Neural cell (in vitro differentiated cells): ENCODE measurements around the gene C10orf105. TPM values are rescaled to one million over a fixed set of nuclear protein-coding genes. Genes with fewer than 3 reads are reported as not detected.

ENCODE experiments used
- H2AFZ ChIP-seq: fragments of 200-600, 300-800 bp; sonication (generic), shearing (Covaris generic); 2 replicates; pipeline ENCODE4 v1.6.0; 2014; ENCODE audit warnings: low read depth, mild to moderate bottlenecking, antibody characterized with exemption, low read length, moderate library complexity
- H3F3A ChIP-seq: fragments of 200-600 bp; shearing (Covaris generic); 2 replicates; pipeline ENCODE4 v1.6.1; 2016; ENCODE audit warnings: mild to moderate bottlenecking, moderate library complexity, mixed read lengths, antibody characterized with exemption, low read length; ENCODE audit not compliant: insufficient read depth, poor library complexity, severe bottlenecking
- H3K27ac ChIP-seq: fragments of 200-600, 300-800 bp; sonication (generic), shearing (Covaris generic); 2 replicates; pipeline ENCODE4 v1.5.1; 2014; ENCODE audit warnings: mild to moderate bottlenecking, low read length, moderate library complexity
- H3K27me3 ChIP-seq: fragments of 300-800, 200-600 bp; sonication (generic), shearing (Covaris generic); 2 replicates; pipeline ENCODE4 v1.6.0; 2014; ENCODE audit warnings: mild to moderate bottlenecking, low read depth, low read length, moderate library complexity; ENCODE audit not compliant: insufficient read depth
- H3K36me3 ChIP-seq: fragments of 300-800, 200-600 bp; sonication (generic), shearing (Covaris generic); 2 replicates; pipeline ENCODE4 v1.5.1; 2014; ENCODE audit warnings: mild to moderate bottlenecking, antibody characterized with exemption, low read length, moderate library complexity; ENCODE audit not compliant: insufficient read depth
- H3K4me2 ChIP-seq: fragments of 300-800, 200-600 bp; sonication (generic), shearing (Covaris generic); 2 replicates; pipeline ENCODE4 v1.6.0; 2014; ENCODE audit warnings: mild to moderate bottlenecking, low read length
- H3K4me3 ChIP-seq: fragments of 300-800, 200-600 bp; sonication (generic), shearing (Covaris generic); 2 replicates; pipeline ENCODE4 v1.5.1; 2014; ENCODE audit warnings: mild to moderate bottlenecking, low read length, moderate library complexity
- H3K79me2 ChIP-seq: fragments of 200-600 bp; shearing (Covaris generic); replicated peaks from 2 replicates; pipeline ENCODE4 v1.6.0; 2014; ENCODE audit warnings: mild to moderate bottlenecking, low read length, moderate library complexity; ENCODE audit not compliant: insufficient read depth
- H3K9ac ChIP-seq: fragments of 300-800, 200-600 bp; sonication (generic), shearing (Covaris generic); 2 replicates; pipeline ENCODE4 v1.6.1; 2016; ENCODE audit warnings: mild to moderate bottlenecking, low read length, mixed read lengths
- H3K9me2 ChIP-seq: fragments of 200-600 bp; shearing (Covaris generic); 2 replicates; pipeline ENCODE4 v1.6.1; 2016; ENCODE audit warnings: mild to moderate bottlenecking, low read length, mixed read lengths; ENCODE audit not compliant: insufficient read depth
- H3K9me3 ChIP-seq: fragments of 200-600, 300-800 bp; sonication (generic), shearing (Covaris generic); 2 replicates; pipeline ENCODE4 v1.6.1; 2016; ENCODE audit warnings: mild to moderate bottlenecking, mixed run types, low read length, moderate library complexity, mixed read lengths
- H4K20me1 ChIP-seq: fragments of 200-600 bp; shearing (Covaris generic); 2 replicates; pipeline ENCODE4 v1.6.1; 2016; ENCODE audit warnings: mild to moderate bottlenecking, mixed run types; ENCODE audit not compliant: insufficient read depth
- EP300 ChIP-seq: fragments of 450-650 bp; conservative IDR thresholded peaks from 2 replicates; pipeline ENCODE4 v1.6.1; 2014; ENCODE audit warnings: antibody characterized with exemption, mild to moderate bottlenecking, moderate library complexity; ENCODE audit not compliant: poor library complexity, severe bottlenecking
- EZH2 ChIP-seq: fragments of 200-600, 300-800 bp; shearing (Covaris generic), sonication (generic); IDR thresholded peaks from 2 replicates; pipeline ENCODE4 v1.6.1; 2014; ENCODE audit warnings: antibody characterized with exemption, low read length, borderline replicate concordance, mild to moderate bottlenecking; ENCODE audit not compliant: insufficient read depth, poor library complexity, severe bottlenecking
- MXI1 ChIP-seq: fragments of 450-650 bp; conservative IDR thresholded peaks from 2 replicates; pipeline ENCODE4 v1.6.1; 2014; ENCODE audit warnings: antibody characterized with exemption, mild to moderate bottlenecking; ENCODE audit not compliant: poor library complexity, severe bottlenecking
- POLR2AphosphoS5 ChIP-seq: IDR thresholded peaks from 2 replicates; pipeline ENCODE4 v1.6.1; 2012
- RAD21 ChIP-seq: fragments of 450-650 bp; conservative IDR thresholded peaks from 2 replicates; pipeline ENCODE4 v1.6.1; 2014; ENCODE audit warnings: antibody characterized with exemption, mild to moderate bottlenecking, moderate library complexity
- SMC3 ChIP-seq: fragments of 450-650 bp; conservative IDR thresholded peaks from 2 replicates; pipeline ENCODE4 v1.6.1; 2014; ENCODE audit warnings: antibody characterized with exemption, mild to moderate bottlenecking, moderate library complexity; ENCODE audit not compliant: poor library complexity
- TAF1 ChIP-seq: IDR thresholded peaks from 2 replicates; pipeline ENCODE4 v1.6.1; 2012; ENCODE audit warnings: low read depth
- polyA plus RNA-seq: library from polyadenylated mRNA; depleted of rRNA; stranded (reverse); fragments of >200 nt; gene quantifications from 2 replicates; pipeline ENCODE4 v1.2.3, GENCODE V29; 2014
- TF ChIP-seq, protein P1 (sequence below): fragments of 450-650 bp; IDR thresholded peaks from 2 replicates; pipeline ENCODE4 v1.5.1; 2014; ENCODE audit warnings: antibody characterized with exemption, mild to moderate bottlenecking, moderate library complexity; ENCODE audit not compliant: poor library complexity, severe bottlenecking
- TF ChIP-seq, protein P2 (sequence below): IDR thresholded peaks from 2 replicates; pipeline ENCODE4 v1.6.1; 2012; ENCODE audit warnings: borderline replicate concordance

Gene C10orf105
- polyA plus RNA-seq, 1 donor from 2014 or later: 0.11 TPM

DNA sequence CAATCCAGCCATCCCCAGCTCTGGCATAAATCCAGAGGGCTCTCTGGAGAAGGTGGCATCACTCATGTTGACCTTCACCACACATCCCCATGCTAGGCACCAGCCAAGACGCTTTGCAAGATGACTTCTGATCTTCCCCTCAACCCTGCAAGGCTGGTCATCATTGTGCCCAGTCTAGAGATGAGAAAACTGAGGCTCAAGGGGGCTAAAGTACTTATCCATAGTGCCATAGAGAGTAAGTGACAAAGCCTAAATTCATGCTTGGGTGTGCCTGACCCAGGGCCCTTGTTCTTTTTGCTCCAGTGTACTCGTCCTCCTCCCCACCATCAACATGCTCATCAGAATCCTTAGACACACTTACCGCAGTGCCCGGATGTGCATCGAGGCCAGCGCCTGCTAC lies 1.7 kb upstream of the C10orf105 start:
- no peak overlapping the region for H3K4me2 ChIP-seq
- H3K9ac ChIP-seq: no peak overlapping the region
- H3K79me2 ChIP-seq: no peaks in the 10 kb centered on the region
- no peaks in the 10 kb centered on the region for H3K9me2 ChIP-seq
- H3K4me3 ChIP-seq: no peak overlapping the region
- H3K36me3 ChIP-seq: no peaks in the 10 kb centered on the region
- TF ChIP-seq RAD21 (no peak), POLR2AphosphoS5 (no peak), TAF1 (no peak), MXI1 (no peak), EZH2 (no peak), EP300 (no peak), SMC3 (no peak)
- TF ChIP-seq, protein P1, sequence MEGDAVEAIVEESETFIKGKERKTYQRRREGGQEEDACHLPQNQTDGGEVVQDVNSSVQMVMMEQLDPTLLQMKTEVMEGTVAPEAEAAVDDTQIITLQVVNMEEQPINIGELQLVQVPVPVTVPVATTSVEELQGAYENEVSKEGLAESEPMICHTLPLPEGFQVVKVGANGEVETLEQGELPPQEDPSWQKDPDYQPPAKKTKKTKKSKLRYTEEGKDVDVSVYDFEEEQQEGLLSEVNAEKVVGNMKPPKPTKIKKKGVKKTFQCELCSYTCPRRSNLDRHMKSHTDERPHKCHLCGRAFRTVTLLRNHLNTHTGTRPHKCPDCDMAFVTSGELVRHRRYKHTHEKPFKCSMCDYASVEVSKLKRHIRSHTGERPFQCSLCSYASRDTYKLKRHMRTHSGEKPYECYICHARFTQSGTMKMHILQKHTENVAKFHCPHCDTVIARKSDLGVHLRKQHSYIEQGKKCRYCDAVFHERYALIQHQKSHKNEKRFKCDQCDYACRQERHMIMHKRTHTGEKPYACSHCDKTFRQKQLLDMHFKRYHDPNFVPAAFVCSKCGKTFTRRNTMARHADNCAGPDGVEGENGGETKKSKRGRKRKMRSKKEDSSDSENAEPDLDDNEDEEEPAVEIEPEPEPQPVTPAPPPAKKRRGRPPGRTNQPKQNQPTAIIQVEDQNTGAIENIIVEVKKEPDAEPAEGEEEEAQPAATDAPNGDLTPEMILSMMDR: no peak
- TF ChIP-seq, protein P2, sequence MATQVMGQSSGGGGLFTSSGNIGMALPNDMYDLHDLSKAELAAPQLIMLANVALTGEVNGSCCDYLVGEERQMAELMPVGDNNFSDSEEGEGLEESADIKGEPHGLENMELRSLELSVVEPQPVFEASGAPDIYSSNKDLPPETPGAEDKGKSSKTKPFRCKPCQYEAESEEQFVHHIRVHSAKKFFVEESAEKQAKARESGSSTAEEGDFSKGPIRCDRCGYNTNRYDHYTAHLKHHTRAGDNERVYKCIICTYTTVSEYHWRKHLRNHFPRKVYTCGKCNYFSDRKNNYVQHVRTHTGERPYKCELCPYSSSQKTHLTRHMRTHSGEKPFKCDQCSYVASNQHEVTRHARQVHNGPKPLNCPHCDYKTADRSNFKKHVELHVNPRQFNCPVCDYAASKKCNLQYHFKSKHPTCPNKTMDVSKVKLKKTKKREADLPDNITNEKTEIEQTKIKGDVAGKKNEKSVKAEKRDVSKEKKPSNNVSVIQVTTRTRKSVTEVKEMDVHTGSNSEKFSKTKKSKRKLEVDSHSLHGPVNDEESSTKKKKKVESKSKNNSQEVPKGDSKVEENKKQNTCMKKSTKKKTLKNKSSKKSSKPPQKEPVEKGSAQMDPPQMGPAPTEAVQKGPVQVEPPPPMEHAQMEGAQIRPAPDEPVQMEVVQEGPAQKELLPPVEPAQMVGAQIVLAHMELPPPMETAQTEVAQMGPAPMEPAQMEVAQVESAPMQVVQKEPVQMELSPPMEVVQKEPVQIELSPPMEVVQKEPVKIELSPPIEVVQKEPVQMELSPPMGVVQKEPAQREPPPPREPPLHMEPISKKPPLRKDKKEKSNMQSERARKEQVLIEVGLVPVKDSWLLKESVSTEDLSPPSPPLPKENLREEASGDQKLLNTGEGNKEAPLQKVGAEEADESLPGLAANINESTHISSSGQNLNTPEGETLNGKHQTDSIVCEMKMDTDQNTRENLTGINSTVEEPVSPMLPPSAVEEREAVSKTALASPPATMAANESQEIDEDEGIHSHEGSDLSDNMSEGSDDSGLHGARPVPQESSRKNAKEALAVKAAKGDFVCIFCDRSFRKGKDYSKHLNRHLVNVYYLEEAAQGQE: no peak
- no peaks in the 10 kb centered on the region for H3K9me3 ChIP-seq
- no peak overlapping the region for H2AFZ ChIP-seq
- H3F3A ChIP-seq: no peaks in the 10 kb centered on the region
- H3K27ac ChIP-seq: no peak overlapping the region
- H3K27me3 ChIP-seq: no peaks in the 10 kb centered on the region
- H4K20me1 ChIP-seq: no peaks in the 10 kb centered on the region

DNA sequence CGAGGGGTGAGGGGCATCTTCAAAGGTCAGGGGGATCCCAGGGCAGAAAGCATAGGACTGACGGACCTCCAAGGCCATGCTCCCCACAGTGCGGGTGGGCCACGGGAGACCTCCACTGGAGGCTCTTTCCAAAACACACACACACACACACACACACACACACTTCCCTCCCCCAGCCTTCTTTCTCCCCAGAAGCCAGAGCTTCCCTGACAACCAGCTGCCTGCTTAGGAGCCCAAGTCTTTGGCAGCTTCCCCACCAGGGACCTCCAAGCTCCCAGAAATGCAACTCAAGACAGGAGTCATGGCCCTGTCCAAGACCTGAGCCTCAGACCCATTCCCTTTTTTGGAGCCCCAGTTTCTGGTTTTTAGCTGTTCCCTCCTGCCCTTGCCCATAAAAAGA lies 710 bp upstream of the C10orf105 start:
- Histone ChIP-seq H2AFZ (no peak overlapping the region), H3K4me2 (no peak overlapping the region), H3K27ac (no peak overlapping the region)

DNA sequence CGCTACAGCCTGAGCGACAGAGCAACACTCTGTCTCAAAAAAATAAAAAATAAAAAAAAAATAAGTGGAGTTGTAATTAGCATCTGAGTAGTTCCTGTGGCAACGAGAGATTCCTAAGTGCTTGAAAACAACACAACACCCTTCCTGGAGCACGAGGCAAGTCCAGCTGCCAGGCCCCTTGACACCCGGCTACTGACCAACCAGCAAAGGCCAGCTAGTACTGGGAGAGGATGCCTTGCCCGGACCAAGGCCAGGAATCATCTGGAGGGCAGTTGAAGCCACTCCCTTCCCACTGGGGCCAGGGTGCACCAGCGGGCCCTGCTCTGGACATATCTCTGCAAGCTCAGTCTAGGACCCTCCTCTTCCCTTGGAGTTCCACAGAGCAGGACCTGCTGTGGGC lies 536 bp downstream of the C10orf105 start:
- no peaks in the 10 kb centered on the region for H3K27me3 ChIP-seq
- no peaks in the 10 kb centered on the region for H3K36me3 ChIP-seq
- H3K4me2 ChIP-seq: no peak overlapping the region
- H3K9me2 ChIP-seq: no peaks in the 10 kb centered on the region
- no peak overlapping the region for H3K9ac ChIP-seq
- no peaks in the 10 kb centered on the region for H4K20me1 ChIP-seq
- no peak for TF ChIP-seq TAF1
- TF ChIP-seq RAD21: no peak
- TF ChIP-seq EZH2: no peak
- TF ChIP-seq, protein P2: no peak
- TF ChIP-seq SMC3: no peak
- TF ChIP-seq MXI1: no peak
- TF ChIP-seq EP300: no peak
- TF ChIP-seq, protein P1: no peak
- no peak for TF ChIP-seq POLR2AphosphoS5
- no peaks in the 10 kb centered on the region for H3F3A ChIP-seq
- H3K9me3 ChIP-seq: no peaks in the 10 kb centered on the region
- H2AFZ ChIP-seq: no peak overlapping the region
- H3K79me2 ChIP-seq: no peaks in the 10 kb centered on the region
- H3K4me3 ChIP-seq: no peak overlapping the region
- H3K27ac ChIP-seq: no peak overlapping the region

More for the DNA sequence above, 710 bp upstream of the C10orf105 start:
- no peaks in the 10 kb centered on the region for H3K9me3 ChIP-seq
- no peak for TF ChIP-seq TAF1
- no peaks in the 10 kb centered on the region for H4K20me1 ChIP-seq
- no peaks in the 10 kb centered on the region for H3K36me3 ChIP-seq
- H3K27me3 ChIP-seq: no peaks in the 10 kb centered on the region
- H3K9ac ChIP-seq: no peak overlapping the region
- H3K79me2 ChIP-seq: no peaks in the 10 kb centered on the region
- no peaks in the 10 kb centered on the region for H3K9me2 ChIP-seq
- no peak overlapping the region for H3K4me3 ChIP-seq
- no peaks in the 10 kb centered on the region for H3F3A ChIP-seq
